SU-DHL-6 (cell line): ENCODE data around the gene SLC30A10.

Experiments
- H2AFZ ChIP-seq: fragments of 200-600 bp; sonication (generic); 2 replicates; pipeline ENCODE4 v1.6.1; 2014; ENCODE audit warnings: low read depth, mild to moderate bottlenecking, moderate library complexity, mixed read lengths, antibody characterized with exemption, low read length; ENCODE audit not compliant: severe bottlenecking
- H3F3A ChIP-seq: fragments of 200-600 bp; shearing (Covaris generic); 2 replicates; pipeline ENCODE4 v1.6.0; 2016; ENCODE audit warnings: antibody characterized with exemption, mild to moderate bottlenecking; ENCODE audit not compliant: insufficient read depth
- H3K27ac ChIP-seq: fragments of 200-600 bp; sonication (generic); 2 replicates; pipeline ENCODE4 v1.5.1; 2016; ENCODE audit warnings: low read depth, mild to moderate bottlenecking, low read length, moderate library complexity, mixed read lengths
- H3K27me3 ChIP-seq: fragments of 200-600 bp; sonication (generic), shearing (Covaris generic); 2 replicates; pipeline ENCODE4 v1.6.0; 2014; ENCODE audit warnings: mild to moderate bottlenecking, low read length
- H3K36me3 ChIP-seq: fragments of 200-600 bp; sonication (generic); 2 replicates; pipeline ENCODE4 v1.6.1; 2014; ENCODE audit warnings: mild to moderate bottlenecking, low read length, mixed read lengths
- H3K4me2 ChIP-seq: fragments of 300-600, 200-600 bp; shearing (Covaris generic), sonication (generic); 2 replicates; pipeline ENCODE4 v1.6.0; 2014; ENCODE audit warnings: low read length, low read depth, mild to moderate bottlenecking; ENCODE audit not compliant: poor library complexity, severe bottlenecking
- H3K4me3 ChIP-seq: fragments of 200-600 bp; sonication (generic); 2 replicates; pipeline ENCODE4 v1.5.1; 2014; ENCODE audit warnings: antibody characterized with exemption, low read length, mild to moderate bottlenecking, mixed read lengths; ENCODE audit not compliant: insufficient read depth, poor library complexity, severe bottlenecking
- H3K79me2 ChIP-seq: fragments of 200-600 bp; sonication (generic); 2 replicates; pipeline ENCODE4 v1.6.1; 2014; ENCODE audit warnings: mild to moderate bottlenecking, low read length, moderate library complexity; ENCODE audit not compliant: insufficient read depth
- H3K9ac ChIP-seq: fragments of 200-600 bp; sonication (generic); 2 replicates; pipeline ENCODE4 v1.7.0; 2014; ENCODE audit warnings: mild to moderate bottlenecking, low read length
- H3K9me2 ChIP-seq: fragments of 200-600 bp; sonication (generic); replicated peaks from 2 replicates; pipeline ENCODE4 v1.6.1; 2014; ENCODE audit warnings: low read length; ENCODE audit not compliant: insufficient read depth
- H3K9me3 ChIP-seq: fragments of 200-600 bp; sonication (generic); 2 replicates; pipeline ENCODE4 v1.6.1; 2014; ENCODE audit warnings: low read length, mixed read lengths; ENCODE audit not compliant: insufficient read depth
- H4K20me1 ChIP-seq: fragments of 200-600 bp; sonication (generic); 2 replicates; pipeline ENCODE4 v1.6.1; 2014; ENCODE audit warnings: low read depth, mild to moderate bottlenecking, antibody characterized with exemption, low read length, moderate library complexity, mixed read lengths
- CTCF ChIP-seq: fragments of 200-600 bp; sonication (generic); IDR thresholded peaks from one replicate; pipeline ENCODE4 v1.5.1; 2017; ENCODE audit warnings: antibody characterized with exemption, mild to moderate bottlenecking, low read length, moderate library complexity; ENCODE audit not compliant: insufficient read depth, poor library complexity, severe bottlenecking
- EZH2phosphoT487 ChIP-seq: fragments of 200-600 bp; sonication (generic), shearing (Covaris generic); conservative IDR thresholded peaks from 2 replicates; pipeline ENCODE4 v1.6.1; 2018; ENCODE audit warnings: mild to moderate bottlenecking, antibody characterized with exemption, low read length, moderate library complexity, mixed read lengths

SLC30A10 gene

GRCh38 chr1:219945795-219946194 lies 17.4 kb upstream of the SLC30A10 start:
- H3K9me3 ChIP-seq: no peaks in the 10 kb centered on the region
- no peaks in the 10 kb centered on the region for H4K20me1 ChIP-seq
- H3K36me3 ChIP-seq: no peaks in the 10 kb centered on the region
- H3K4me3 ChIP-seq: no peak overlapping the region
- H3K79me2 ChIP-seq: no peaks in the 10 kb centered on the region
- no peak overlapping the region for H3K4me2 ChIP-seq
- no peak overlapping the region for H2AFZ ChIP-seq
- H3K9ac ChIP-seq: no peak overlapping the region
- no peak overlapping the region for H3K27ac ChIP-seq
- no peaks in the 10 kb centered on the region for H3K9me2 ChIP-seq
- TF ChIP-seq CTCF (no peak), EZH2phosphoT487 (no peak)
- H3K27me3 ChIP-seq: no peaks in the 10 kb centered on the region; the same call in 1 of the 2 replicates
- H3F3A ChIP-seq: no peaks in the 10 kb centered on the region

- H3K36me3 ChIP-seq: no peaks in the 10 kb centered on the region
- TF ChIP-seq EZH2phosphoT487 (no peak), CTCF (no peak)
- H3K9me3 ChIP-seq: no peaks in the 10 kb centered on the region
- no peaks in the 10 kb centered on the region for H3K9me2 ChIP-seq
- H3K79me2 ChIP-seq: no peaks in the 10 kb centered on the region
- H3K9ac ChIP-seq: no peak overlapping the region
- no peak overlapping the region for H2AFZ ChIP-seq
- H3K4me3 ChIP-seq: no peak overlapping the region
- H3K27ac ChIP-seq: no peak overlapping the region
- no peaks in the 10 kb centered on the region for H3F3A ChIP-seq
- no peaks in the 10 kb centered on the region for H4K20me1 ChIP-seq
- no peaks in the 10 kb centered on the region; the same call in 1 of the 2 replicates for H3K27me3 ChIP-seq
- no peak overlapping the region for H3K4me2 ChIP-seq
Measured at GRCh38 chr1:219941179-219942118, 13.1 kb upstream of the SLC30A10 start.

GRCh38 chr1:219940707-219941106 lies 12.3 kb upstream of the SLC30A10 start:
- H3K79me2 ChIP-seq: no peaks in the 10 kb centered on the region
- H2AFZ ChIP-seq: no peak overlapping the region
- H3K27me3 ChIP-seq: no peaks in the 10 kb centered on the region; the same call in 1 of the 2 replicates
- no peaks in the 10 kb centered on the region for H3F3A ChIP-seq
- H3K36me3 ChIP-seq: no peaks in the 10 kb centered on the region
- H3K4me2 ChIP-seq: no peak overlapping the region
- no peaks in the 10 kb centered on the region for H4K20me1 ChIP-seq
- TF ChIP-seq EZH2phosphoT487: no peak
- TF ChIP-seq CTCF: no peak
- no peaks in the 10 kb centered on the region for H3K9me2 ChIP-seq
- H3K27ac ChIP-seq: no peak overlapping the region
- no peak overlapping the region for H3K4me3 ChIP-seq
- no peak overlapping the region for H3K9ac ChIP-seq
- no peaks in the 10 kb centered on the region for H3K9me3 ChIP-seq
